Neural cell (in vitro differentiated cells): ENCODE measurements around the gene B3GALNT2. TPM values are rescaled to one million over a fixed set of nuclear protein-coding genes. Genes with fewer than 3 reads are reported as not detected.

Experiments used
- H2AFZ ChIP-seq: fragments of 200-600, 300-800 bp; sonication (generic), shearing (Covaris generic); 2 replicates; pipeline ENCODE4 v1.6.0; 2014; ENCODE audit warnings: low read depth, mild to moderate bottlenecking, antibody characterized with exemption, low read length, moderate library complexity
- H3F3A ChIP-seq: fragments of 200-600 bp; shearing (Covaris generic); 2 replicates; pipeline ENCODE4 v1.6.1; 2016; ENCODE audit warnings: mild to moderate bottlenecking, moderate library complexity, mixed read lengths, antibody characterized with exemption, low read length; ENCODE audit not compliant: insufficient read depth, poor library complexity, severe bottlenecking
- H3K27ac ChIP-seq: fragments of 200-600, 300-800 bp; sonication (generic), shearing (Covaris generic); 2 replicates; pipeline ENCODE4 v1.5.1; 2014; ENCODE audit warnings: mild to moderate bottlenecking, low read length, moderate library complexity
- H3K27me3 ChIP-seq: fragments of 300-800, 200-600 bp; sonication (generic), shearing (Covaris generic); 2 replicates; pipeline ENCODE4 v1.6.0; 2014; ENCODE audit warnings: mild to moderate bottlenecking, low read depth, low read length, moderate library complexity; ENCODE audit not compliant: insufficient read depth
- H3K36me3 ChIP-seq: fragments of 300-800, 200-600 bp; sonication (generic), shearing (Covaris generic); 2 replicates; pipeline ENCODE4 v1.5.1; 2014; ENCODE audit warnings: mild to moderate bottlenecking, antibody characterized with exemption, low read length, moderate library complexity; ENCODE audit not compliant: insufficient read depth
- H3K4me2 ChIP-seq: fragments of 300-800, 200-600 bp; sonication (generic), shearing (Covaris generic); 2 replicates; pipeline ENCODE4 v1.6.0; 2014; ENCODE audit warnings: mild to moderate bottlenecking, low read length
- H3K4me3 ChIP-seq: fragments of 300-800, 200-600 bp; sonication (generic), shearing (Covaris generic); 2 replicates; pipeline ENCODE4 v1.5.1; 2014; ENCODE audit warnings: mild to moderate bottlenecking, low read length, moderate library complexity
- H3K79me2 ChIP-seq: fragments of 200-600 bp; shearing (Covaris generic); replicated peaks from 2 replicates; pipeline ENCODE4 v1.6.0; 2014; ENCODE audit warnings: mild to moderate bottlenecking, low read length, moderate library complexity; ENCODE audit not compliant: insufficient read depth
- H3K9ac ChIP-seq: fragments of 300-800, 200-600 bp; sonication (generic), shearing (Covaris generic); 2 replicates; pipeline ENCODE4 v1.6.1; 2016; ENCODE audit warnings: mild to moderate bottlenecking, low read length, mixed read lengths
- H3K9me2 ChIP-seq: fragments of 200-600 bp; shearing (Covaris generic); 2 replicates; pipeline ENCODE4 v1.6.1; 2016; ENCODE audit warnings: mild to moderate bottlenecking, low read length, mixed read lengths; ENCODE audit not compliant: insufficient read depth
- H3K9me3 ChIP-seq: fragments of 200-600, 300-800 bp; sonication (generic), shearing (Covaris generic); 2 replicates; pipeline ENCODE4 v1.6.1; 2016; ENCODE audit warnings: mild to moderate bottlenecking, mixed run types, low read length, moderate library complexity, mixed read lengths
- H4K20me1 ChIP-seq: fragments of 200-600 bp; shearing (Covaris generic); 2 replicates; pipeline ENCODE4 v1.6.1; 2016; ENCODE audit warnings: mild to moderate bottlenecking, mixed run types; ENCODE audit not compliant: insufficient read depth
- CTCF ChIP-seq: fragments of 450-650 bp; IDR thresholded peaks from 2 replicates; pipeline ENCODE4 v1.5.1; 2014; ENCODE audit warnings: antibody characterized with exemption, mild to moderate bottlenecking, moderate library complexity; ENCODE audit not compliant: poor library complexity, severe bottlenecking
- EP300 ChIP-seq: fragments of 450-650 bp; conservative IDR thresholded peaks from 2 replicates; pipeline ENCODE4 v1.6.1; 2014; ENCODE audit warnings: antibody characterized with exemption, mild to moderate bottlenecking, moderate library complexity; ENCODE audit not compliant: poor library complexity, severe bottlenecking
- EZH2 ChIP-seq: fragments of 200-600, 300-800 bp; shearing (Covaris generic), sonication (generic); IDR thresholded peaks from 2 replicates; pipeline ENCODE4 v1.6.1; 2014; ENCODE audit warnings: antibody characterized with exemption, low read length, borderline replicate concordance, mild to moderate bottlenecking; ENCODE audit not compliant: insufficient read depth, poor library complexity, severe bottlenecking
- MXI1 ChIP-seq: fragments of 450-650 bp; conservative IDR thresholded peaks from 2 replicates; pipeline ENCODE4 v1.6.1; 2014; ENCODE audit warnings: antibody characterized with exemption, mild to moderate bottlenecking; ENCODE audit not compliant: poor library complexity, severe bottlenecking
- POLR2AphosphoS5 ChIP-seq: IDR thresholded peaks from 2 replicates; pipeline ENCODE4 v1.6.1; 2012
- RAD21 ChIP-seq: fragments of 450-650 bp; conservative IDR thresholded peaks from 2 replicates; pipeline ENCODE4 v1.6.1; 2014; ENCODE audit warnings: antibody characterized with exemption, mild to moderate bottlenecking, moderate library complexity
- REST ChIP-seq: IDR thresholded peaks from 2 replicates; pipeline ENCODE4 v1.6.1; 2012; ENCODE audit warnings: borderline replicate concordance
- SMC3 ChIP-seq: fragments of 450-650 bp; conservative IDR thresholded peaks from 2 replicates; pipeline ENCODE4 v1.6.1; 2014; ENCODE audit warnings: antibody characterized with exemption, mild to moderate bottlenecking, moderate library complexity; ENCODE audit not compliant: poor library complexity
- TAF1 ChIP-seq: IDR thresholded peaks from 2 replicates; pipeline ENCODE4 v1.6.1; 2012; ENCODE audit warnings: low read depth
- polyA plus RNA-seq: library from polyadenylated mRNA; depleted of rRNA; stranded (reverse); fragments of >200 nt; gene quantifications from 2 replicates; pipeline ENCODE4 v1.2.3, GENCODE V29; 2014

Gene B3GALNT2
- polyA plus RNA-seq, 1 donor from 2014 or later: 29.0 TPM

GRCh38 chr1:235513495-235514366 is 9.5 kb upstream of the B3GALNT2 start:
- Histone ChIP-seq H3K4me3 (no peak overlapping the region), H3K9me2 (no peaks in the 10 kb centered on the region), H3F3A (no peaks in the 10 kb centered on the region), H4K20me1 (no peaks in the 10 kb centered on the region), H3K4me2 (no peak overlapping the region), H3K36me3 (no peaks in the 10 kb centered on the region), H3K79me2 (no peaks in the 10 kb centered on the region), H2AFZ (no peak overlapping the region), H3K27ac (no peak overlapping the region), H3K27me3 (no peaks in the 10 kb centered on the region), H3K9ac (no peak overlapping the region), H3K9me3 (no peaks in the 10 kb centered on the region)
- TF ChIP-seq SMC3 (peak; percentile 77), CTCF (peak; percentile 80), POLR2AphosphoS5 (no peak), EP300 (no peak), TAF1 (no peak), MXI1 (no peak), REST (no peak), EZH2 (no peak), RAD21 (peak; percentile 75)

- TF ChIP-seq SMC3 (no peak), CTCF (peak; percentile 31), REST (no peak)
- H3K36me3 ChIP-seq: no peaks in the 10 kb centered on the region
- no peak overlapping the region for H3K9ac ChIP-seq
- H3K9me3 ChIP-seq: no peaks in the 10 kb centered on the region
- H3K4me3 ChIP-seq: no peak overlapping the region
- no peak overlapping the region for H3K27ac ChIP-seq
- no peaks in the 10 kb centered on the region for H3K9me2 ChIP-seq
- H2AFZ ChIP-seq: no peak overlapping the region
- no peaks in the 10 kb centered on the region for H4K20me1 ChIP-seq
- no peak overlapping the region for H3K4me2 ChIP-seq
- no peaks in the 10 kb centered on the region for H3K27me3 ChIP-seq
- H3F3A ChIP-seq: no peaks in the 10 kb centered on the region
- no peaks in the 10 kb centered on the region for H3K79me2 ChIP-seq
These were observed 7.4 kb upstream of the B3GALNT2 start for GRCh38 chr1:235511470-235512240.
